Adrenal gland (tissue), 19 donors: ENCODE data around the gene RASGRP4. TPM values are rescaled to one million over a fixed set of nuclear protein-coding genes. Genes with fewer than 3 reads are reported as not detected.
A peak's percentile ranks its signal among the peaks of the same experiment; 100 is the strongest.
"Not testable (repeated sequence)": the region's sequence is repeated elsewhere in the genome, so short reads cannot be mapped to it uniquely, and the experiment has no call there.

Source experiments
- DNase-seq, 7 donors: peaks; one replicate each; pipeline ENCODE4 v3.0.0-alpha.2; 2019 to 2020
- H3K27ac ChIP-seq, 5 donors: fragments of 200-600 bp; sonication (generic) in 4 of 5; 1 replicate in 3 of 5; 2 replicates in 2 of 5; pipeline versions ENCODE4 v1.5.1 to v1.8.0; 2016 to 2020; ENCODE audit warnings: mild to moderate bottlenecking in 1 of 5
- H3K27me3 ChIP-seq: fragments of 200-600 bp; 2 replicates; pipeline ENCODE4 v1.8.0; 2021
- H3K36me3 ChIP-seq, 2 donors: fragments of 200-600 bp; replicated peaks in 1 of 2; 1 replicate in 1 of 2; 2 replicates in 1 of 2; pipeline versions ENCODE4 v1.5.1 to v1.8.0; 2018 to 2022
- H3K4me1 ChIP-seq, 2 donors: fragments of 200-600 bp; replicated peaks in 1 of 2; 1 replicate in 1 of 2; 2 replicates in 1 of 2; pipeline versions ENCODE4 v1.5.1 to v1.8.0; 2018 to 2021
- H3K4me3 ChIP-seq, 4 donors: fragments of 200-600 bp; sonication (generic) in 3 of 4; one replicate each; pipeline ENCODE4 v1.5.1; 2016 to 2018
- H3K9me3 ChIP-seq, 3 donors: fragments of 200-600 bp; sonication (generic) in 1 of 3; replicated peaks in 1 of 3; 1 replicate in 2 of 3; 2 replicates in 1 of 3; pipeline versions ENCODE4 v1.5.1 to v1.8.0; 2016 to 2021
- POLR2A ChIP-seq, 2 donors: fragments of 450-650 bp; IDR thresholded peaks; one replicate each; pipeline ENCODE4 v1.6.1; 2017; ENCODE audit warnings: antibody characterized with exemption in 2 of 2, mild to moderate bottlenecking in 2 of 2, moderate library complexity in 1 of 2
- WGBS, 4 donors: extraction: QIAGEN DNeasy Blood & Tissue Kit in 2 of 4; methylation state at CpG; one replicate each; pipeline versions ENCODE4 v1.1.5 to v1.1.7; 2013 to 2017; 5-methylcytosine and 5-hydroxymethylcytosine counted together
- intact Hi-C, 2 donors: fragments of 100-400 bp; cut with DNase I; formaldehyde crosslinking; loops; one replicate each; pipeline versions ENCODE4 v1.14.1 to v1.15.0; 2022 to 2023
- long read RNA-seq, 10 donors: library from polyadenylated mRNA in 3 of 10; unstranded in 2 of 10; stranded (forward) in 1 of 10; transcript quantifications; one replicate each; pipeline ENCODE4 v2.0.0 and lab custom pipeline, GENCODE V29; 2021 to 2026
- polyA plus RNA-seq, 3 donors: library from polyadenylated mRNA; stranded (reverse); fragments of 200-250 nt in 2 of 3; fragments of 350-450 nt in 1 of 3; fragmentation: Illumina TruSeq in 1 of 3; extraction: RNeasy Lipid Tissue Mini Kit (QIAGEN cat#74804) in 1 of 3; gene quantifications; one replicate each; pipeline ENCODE4 v1.2.3, GENCODE V29; 2013 to 2014
- total RNA-seq, 9 donors: library from RNA; depleted of rRNA in 4 of 9; stranded (reverse); fragments of >200 nt in 4 of 9; fragments of 120-200 nt in 1 of 9; fragmentation: NEBNext Ultra II Directional in 1 of 9; extraction: Animal tissue kit (Norgen Biotek cat#: 25700) in 1 of 9; gene quantifications; one replicate each; pipeline versions ENCODE4 v1.1.0 to v1.2.4, GENCODE V29; 2013 to 2023
- TF ChIP-seq, protein P1 (sequence below), 6 experiments: fragments of 450-650 bp in 4 of 6; fragments of 200-600 bp in 2 of 6; sonication (generic) in 1 of 6; IDR thresholded peaks; 1 replicate in 5 of 6; 2 replicates in 1 of 6; pipeline versions ENCODE4 v1.5.1 to v1.8.0; 2016 to 2021; ENCODE audit warnings: antibody characterized with exemption in 6 of 6, mild to moderate bottlenecking in 2 of 6, moderate library complexity in 1 of 6
- donor health status: healthy with polysubstance abuse.
- donor health status: Bipolar disorder and iron deficiency.
- donor health status: DM: yes; HTN: yes; CAD: no.
- donor health status: DM: no; HTN: no; CAD: no.
- donor health status: DM: no; HTN: no; CAD: no.
- donor health status: DM: yes; HTN: yes; CAD: no.

The RASGRP4 gene, protein sequence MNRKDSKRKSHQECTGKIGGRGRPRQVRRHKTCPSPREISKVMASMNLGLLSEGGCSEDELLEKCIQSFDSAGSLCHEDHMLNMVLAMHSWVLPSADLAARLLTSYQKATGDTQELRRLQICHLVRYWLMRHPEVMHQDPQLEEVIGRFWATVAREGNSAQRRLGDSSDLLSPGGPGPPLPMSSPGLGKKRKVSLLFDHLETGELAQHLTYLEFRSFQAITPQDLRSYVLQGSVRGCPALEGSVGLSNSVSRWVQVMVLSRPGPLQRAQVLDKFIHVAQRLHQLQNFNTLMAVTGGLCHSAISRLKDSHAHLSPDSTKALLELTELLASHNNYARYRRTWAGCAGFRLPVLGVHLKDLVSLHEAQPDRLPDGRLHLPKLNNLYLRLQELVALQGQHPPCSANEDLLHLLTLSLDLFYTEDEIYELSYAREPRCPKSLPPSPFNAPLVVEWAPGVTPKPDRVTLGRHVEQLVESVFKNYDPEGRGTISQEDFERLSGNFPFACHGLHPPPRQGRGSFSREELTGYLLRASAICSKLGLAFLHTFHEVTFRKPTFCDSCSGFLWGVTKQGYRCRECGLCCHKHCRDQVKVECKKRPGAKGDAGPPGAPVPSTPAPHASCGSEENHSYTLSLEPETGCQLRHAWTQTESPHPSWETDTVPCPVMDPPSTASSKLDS
- 1 to 10 TPM in 8 of 9 donors, under 1 TPM in 1; 0.22 to 10.0 (median 4.2) TPM for total RNA-seq
- polyA plus RNA-seq, result 1 to 10 TPM; 1.3 to 4.5 (median 2.7) TPM
- long read RNA-seq, donor 1, result 0 reads
- long read RNA-seq, donor 2, result 0 reads
- long read RNA-seq, donor 3, result 0 reads
- long read RNA-seq, donor 4, result 0 reads
- long read RNA-seq, donor 5, partial matches to known transcripts, result 1 of 5 reads
- long read RNA-seq, donor 5, other reads (novel, unspliced or antisense), result 2 of 5 reads
- long read RNA-seq, donor 6, result 0 reads
- long read RNA-seq, donor 7, result 0 reads
- long read RNA-seq, donor 8, result 0 reads
- long read RNA-seq, donor 9, result 0 reads
- long read RNA-seq, donor 10, result 0 reads

DNA sequence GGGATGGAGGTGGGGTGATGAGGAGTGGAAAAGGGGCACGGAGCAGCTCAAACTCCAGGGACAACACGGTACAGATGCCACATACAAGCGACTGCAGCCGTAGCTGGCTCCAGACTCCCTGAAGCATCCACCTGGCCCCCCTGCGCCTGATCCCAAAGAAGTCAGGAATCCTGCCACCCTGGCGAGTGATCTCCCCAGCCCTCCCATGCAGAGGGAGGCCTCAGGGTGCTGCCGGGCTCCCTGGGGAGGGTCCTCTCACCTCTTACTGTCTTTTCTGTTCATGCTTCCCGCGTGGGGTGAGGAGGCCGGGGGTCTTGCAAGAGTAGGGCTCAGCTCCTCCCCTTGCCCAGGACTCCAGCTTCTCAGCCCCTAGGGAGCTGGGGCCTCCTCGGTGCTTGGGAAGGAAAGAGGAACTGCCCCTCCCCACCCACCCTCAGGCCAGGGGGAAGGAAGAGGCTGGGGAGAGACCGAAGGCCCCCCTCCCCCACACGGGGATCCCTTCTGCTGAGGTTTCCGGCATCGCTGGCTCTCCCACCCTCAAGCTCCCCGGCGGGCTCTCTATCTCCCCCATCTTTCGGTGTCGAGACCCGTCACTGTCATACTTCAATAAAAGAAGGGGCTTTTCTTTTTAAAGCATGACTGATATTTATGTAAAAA lies at the start of gene RASGRP4:
RASGRP4 (minus strand) TSS at position 410 of the 657 bp plus-strand sequence; CDS start at position 282, 128 bp downstream.
- TF ChIP-seq, protein P1, sequence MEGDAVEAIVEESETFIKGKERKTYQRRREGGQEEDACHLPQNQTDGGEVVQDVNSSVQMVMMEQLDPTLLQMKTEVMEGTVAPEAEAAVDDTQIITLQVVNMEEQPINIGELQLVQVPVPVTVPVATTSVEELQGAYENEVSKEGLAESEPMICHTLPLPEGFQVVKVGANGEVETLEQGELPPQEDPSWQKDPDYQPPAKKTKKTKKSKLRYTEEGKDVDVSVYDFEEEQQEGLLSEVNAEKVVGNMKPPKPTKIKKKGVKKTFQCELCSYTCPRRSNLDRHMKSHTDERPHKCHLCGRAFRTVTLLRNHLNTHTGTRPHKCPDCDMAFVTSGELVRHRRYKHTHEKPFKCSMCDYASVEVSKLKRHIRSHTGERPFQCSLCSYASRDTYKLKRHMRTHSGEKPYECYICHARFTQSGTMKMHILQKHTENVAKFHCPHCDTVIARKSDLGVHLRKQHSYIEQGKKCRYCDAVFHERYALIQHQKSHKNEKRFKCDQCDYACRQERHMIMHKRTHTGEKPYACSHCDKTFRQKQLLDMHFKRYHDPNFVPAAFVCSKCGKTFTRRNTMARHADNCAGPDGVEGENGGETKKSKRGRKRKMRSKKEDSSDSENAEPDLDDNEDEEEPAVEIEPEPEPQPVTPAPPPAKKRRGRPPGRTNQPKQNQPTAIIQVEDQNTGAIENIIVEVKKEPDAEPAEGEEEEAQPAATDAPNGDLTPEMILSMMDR (IDR thresholded peaks at IDR 0.05), result no peak
- no peak for TF ChIP-seq POLR2A (IDR thresholded peaks at IDR 0.05)
- Histone ChIP-seq H3K27ac (no peak within 1 kb of the TSS), H3K9me3 (no peaks in the 10 kb centered on the region), H3K4me3 (peak within 1 kb of the TSS in 1 of 4 donors; percentile 32), H3K27me3 (no peaks in the 10 kb centered on the region), H3K4me1 (no peaks in the 10 kb centered on the region), H3K36me3 (no peaks in the 10 kb centered on the region)
- DNase-seq, result peak in 1 of 7 donors; percentile 24
- WGBS, 4 donors, result 25 to 50% (median 36%) methylated on average over 10 to 20 of the region's 20 CpGs
- intact Hi-C loops, result no loop called here

- Histone ChIP-seq H3K27me3 (no peaks in the 10 kb centered on the region), H3K9me3 (no peaks in the 10 kb centered on the region), H3K4me1 (no peaks in the 10 kb centered on the region), H3K27ac (no peak overlapping the region), H3K4me3 (no peak overlapping the region), H3K36me3 (no peaks in the 10 kb centered on the region)
- DNase-seq, result no peak
- WGBS, 4 donors, result 72 to 100% (median 81%) methylated on average over 1 to 13 of the region's 13 CpGs
- no peak for TF ChIP-seq POLR2A (IDR thresholded peaks at IDR 0.05)
- TF ChIP-seq, protein P1 (IDR thresholded peaks at IDR 0.05), result no peak
- intact Hi-C loops, result no loop called here
Observed at GRCh38 chr19:38475176-38475575, 49.2 kb upstream of the RASGRP4 start.

DNA sequence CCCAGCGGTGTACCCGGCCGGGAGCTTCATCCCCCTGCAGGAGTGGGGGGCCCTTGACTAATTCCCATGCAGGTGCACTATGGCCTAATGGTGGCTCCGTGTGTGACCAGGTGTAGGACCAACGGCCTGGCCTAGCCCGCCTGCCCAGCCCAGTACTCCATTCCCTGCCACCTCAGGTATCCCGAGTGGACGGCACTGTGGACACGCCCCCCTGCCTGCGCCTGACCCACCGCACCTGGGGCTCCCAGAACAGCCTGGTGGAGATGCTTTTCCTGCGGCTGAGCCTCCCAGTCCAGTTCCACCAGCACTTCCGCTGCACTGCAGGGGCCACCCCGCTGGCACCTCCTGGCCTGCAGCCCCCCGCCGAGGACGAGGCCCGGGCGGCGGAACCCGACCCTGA lies 47.2 kb upstream of the RASGRP4 start:
- WGBS, 4 donors, result 83 to 88% (median 86%) methylated on average over 11 to 21 of the region's 21 CpGs
- H3K4me1 ChIP-seq, result no peaks in the 10 kb centered on the region
- no peaks in the 10 kb centered on the region for H3K9me3 ChIP-seq
- no peak for TF ChIP-seq POLR2A (IDR thresholded peaks at IDR 0.05)
- TF ChIP-seq, protein P1 (IDR thresholded peaks at IDR 0.05), result no peak
- no peak overlapping the region for H3K27ac ChIP-seq
- H3K27me3 ChIP-seq, result no peaks in the 10 kb centered on the region
- intact Hi-C loops, result no loop called here
- no peaks in the 10 kb centered on the region for H3K36me3 ChIP-seq
- H3K4me3 ChIP-seq, result no peak overlapping the region
- DNase-seq, result no peak

DNA sequence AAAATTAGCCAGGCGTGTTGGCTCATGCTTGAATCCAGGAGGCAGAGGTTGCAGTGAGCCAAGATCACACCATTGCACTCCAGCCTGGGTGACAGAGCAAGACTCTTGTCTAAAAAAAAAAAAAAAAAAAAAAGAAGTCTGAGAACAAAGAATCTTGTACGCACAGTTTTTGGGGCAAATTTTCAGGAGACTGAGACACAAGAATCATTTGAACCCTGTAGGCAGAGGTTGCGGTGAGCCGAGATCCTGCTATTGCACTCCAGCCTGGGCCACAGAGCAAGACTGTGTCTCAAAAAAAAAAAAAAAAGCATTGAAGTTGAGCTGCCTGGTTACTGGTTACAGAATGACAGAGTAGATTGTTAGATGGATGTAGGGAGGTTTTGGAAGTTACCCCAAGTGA lies 46.7 kb upstream of the RASGRP4 start:
- H3K27ac ChIP-seq, H3K9me3 ChIP-seq, H3K36me3 ChIP-seq, intact Hi-C loops, DNase-seq, H3K27me3 ChIP-seq, H3K4me3 ChIP-seq, H3K4me1 ChIP-seq: not testable (repeated sequence)
- 75 to 92% (median 81%) methylated on average over 4 of the region's 4 CpGs for WGBS, 4 donors
